GM12878 (cell line): ENCODE measurements around the gene TMC8. TPM values are rescaled to one million over a fixed set of nuclear protein-coding genes. Genes with fewer than 3 reads are reported as not detected.
A peak's percentile ranks its signal among the peaks of the same experiment; 100 is the strongest.

Source experiments
- ATAC-seq: fragments of 200-7000 bp; cut with Tn5 transposase; 3 replicates; pipeline ENCODE4 v1.9.1; 2020; ENCODE audit warnings: mild to moderate bottlenecking, moderate library complexity
- BruUV-seq: library from RNA; stranded (reverse); fragments of 400-500 nt; replicated peaks from 2 replicates; lab custom pipeline; 2021; lab: Mats Ljungman, UMichigan
- CTCF ChIA-PET: fragments of 300-600 bp; sonication (Branson Sonifier 250); formaldehyde crosslinking; extraction: SDS; loops from one replicate; lab custom pipeline; 2021; ENCODE audit warnings: inconsistent platforms; lab: Yijun Ruan, JAX
- POLR2A ChIA-PET: fragments of 350-600 bp; formaldehyde crosslinking; extraction: SDS; loops from one replicate; lab custom pipeline; 2021; ENCODE audit warnings: inconsistent platforms; lab: Charles Lee
- RAD21 ChIA-PET: fragments of 300-600 bp; sonication (Branson Sonifier 250); formaldehyde crosslinking; loops from one replicate; lab custom pipeline; 2023; ENCODE audit warnings: antibody characterized with exemption; ENCODE audit not compliant: unreplicated experiment; lab: Charles Lee
- SMC1A ChIA-PET: fragments of 300-600 bp; sonication (Branson Sonifier 250); formaldehyde crosslinking; loops from one replicate; lab custom pipeline; 2023; ENCODE audit not compliant: unreplicated experiment, uncharacterized antibody; lab: Charles Lee
- DNase-seq: peaks from one replicate; pipeline ENCODE4 v3.0.0-alpha.2; 2011; ENCODE audit warnings: low read depth, low spot score
- FAIRE-seq: peaks from 3 replicates; lab custom pipeline; 2011; peaks lifted over from hg19 to GRCh38; lab: Jason Lieb, UNC
- H2AFZ ChIP-seq: 2 replicates; pipeline ENCODE4 v1.6.0; 2011; ENCODE audit warnings: low read depth, low read length, control low read depth; ENCODE audit not compliant: control insufficient read depth
- H3K27ac ChIP-seq: 2 replicates; pipeline ENCODE4 v1.5.1; 2011; ENCODE audit warnings: control low read depth; ENCODE audit not compliant: control insufficient read depth, insufficient read depth
- H3K27me3 ChIP-seq, 2 experiments: replicated peaks in 1 of 2; 2 replicates each; pipeline versions ENCODE4 v1.6.0 to v1.6.1; 2011; ENCODE audit warnings: low read length in 1 of 2; ENCODE audit not compliant: control insufficient read depth in 2 of 2, insufficient read depth in 2 of 2
- H3K36me3 ChIP-seq, 2 experiments: 2 replicates each; pipeline ENCODE4 v1.5.1; 2011; ENCODE audit warnings: low read length in 1 of 2; ENCODE audit not compliant: control insufficient read depth in 2 of 2, insufficient read depth in 2 of 2
- H3K4me1 ChIP-seq: 2 replicates; pipeline ENCODE4 v1.6.1; 2011; ENCODE audit warnings: mild to moderate bottlenecking, low read length, moderate library complexity, mixed read lengths; ENCODE audit not compliant: control insufficient read depth, insufficient read depth
- H3K4me2 ChIP-seq: 2 replicates; pipeline ENCODE4 v1.6.0; 2011; ENCODE audit warnings: control low read depth; ENCODE audit not compliant: control insufficient read depth, insufficient read depth
- H3K4me3 ChIP-seq: fragments of 200-600 bp; sonication (generic); 2 replicates; pipeline ENCODE4 v1.5.1; 2016
- H3K79me2 ChIP-seq: 2 replicates; pipeline ENCODE4 v1.6.0; 2011; ENCODE audit warnings: low read length; ENCODE audit not compliant: control insufficient read depth, insufficient read depth
- H3K9ac ChIP-seq: 2 replicates; pipeline ENCODE4 v1.8.0; 2011; ENCODE audit warnings: low read length, control low read depth, mixed read lengths; ENCODE audit not compliant: control insufficient read depth, insufficient read depth
- H3K9me3 ChIP-seq: replicated peaks from 3 replicates; pipeline ENCODE4 v1.5.1; 2011; ENCODE audit warnings: mild to moderate bottlenecking, low read length; ENCODE audit not compliant: control insufficient read depth, insufficient read depth
- H4K20me1 ChIP-seq: 2 replicates; pipeline ENCODE4 v1.6.0; 2011; ENCODE audit not compliant: control insufficient read depth, insufficient read depth
- ASH2L ChIP-seq: fragments of 300-600, 200-600 bp; sonication (generic); IDR thresholded peaks from 2 replicates; pipeline ENCODE4 v1.6.1; 2017; ENCODE audit warnings: low read depth, mild to moderate bottlenecking, borderline replicate concordance
- GATAD2B ChIP-seq: fragments of 450-650 bp; conservative IDR thresholded peaks from 2 replicates; pipeline ENCODE4 v1.6.1; 2017; ENCODE audit warnings: low read depth, mild to moderate bottlenecking, moderate library complexity
- LARP7 ChIP-seq: fragments of 450-650 bp; IDR thresholded peaks from 2 replicates; pipeline ENCODE4 v1.6.1; 2017; ENCODE audit warnings: mild to moderate bottlenecking
- MYC ChIP-seq: IDR thresholded peaks from 2 replicates; pipeline ENCODE4 v1.6.1; 2011; ENCODE audit warnings: mild to moderate bottlenecking, low read length, moderate library complexity, inconsistent platforms; ENCODE audit not compliant: insufficient read depth, insufficient replicate concordance, insufficient read length, severe bottlenecking
- NR2F1 ChIP-seq: fragments of 450-650 bp; conservative IDR thresholded peaks from 2 replicates; pipeline ENCODE4 v1.6.1; 2017; ENCODE audit warnings: mild to moderate bottlenecking
- POLR2AphosphoS2 ChIP-seq: IDR thresholded peaks from 2 replicates; pipeline ENCODE4 v1.6.1; 2011; ENCODE audit warnings: low read depth, mild to moderate bottlenecking, low read length, improper control_type of control experiment, moderate library complexity
- RAD21 ChIP-seq: IDR thresholded peaks from 2 replicates; pipeline ENCODE4 v1.6.1; 2011; ENCODE audit warnings: mild to moderate bottlenecking, low read depth, low read length, moderate library complexity; ENCODE audit not compliant: insufficient read depth
- SIN3A ChIP-seq: IDR thresholded peaks from 2 replicates; pipeline ENCODE4 v1.6.1; 2012; ENCODE audit warnings: low read depth, low read length, improper control_type of control experiment
- SMAD1 ChIP-seq: fragments of 450-650 bp; IDR thresholded peaks from 2 replicates; pipeline ENCODE4 v1.6.1; 2018; ENCODE audit warnings: mild to moderate bottlenecking, low read depth; ENCODE audit not compliant: partially characterized antibody
- SREBF1 ChIP-seq: IDR thresholded peaks from 2 replicates; pipeline ENCODE4 v1.6.1; 2012; ENCODE audit warnings: mild to moderate bottlenecking, low read length
- SRF ChIP-seq, 2 experiments: IDR thresholded peaks; 2 replicates each; pipeline ENCODE4 v1.6.1; 2011; ENCODE audit warnings: low read depth in 2 of 2, low read length in 2 of 2, mild to moderate bottlenecking in 1 of 2, moderate library complexity in 1 of 2
- WGBS: methylation state at CpG from one replicate; pipeline ENCODE4 v1.1.6; 2016; ENCODE audit warnings: low lambda C conversion rate; ENCODE audit not compliant: insufficient replicate concordance, insufficient coverage; ENCODE audit errors: missing lambda C conversion rate; 5-methylcytosine and 5-hydroxymethylcytosine counted together
- in situ Hi-C: fragments of 300-500 bp; cut with MboI; formaldehyde crosslinking; loops from 9 replicates; pipeline ENCODE4 v1.14.3; 2018; ENCODE audit warnings: mixed read lengths
- intact Hi-C: fragments of 100-400 bp; cut with micrococcal nuclease; formaldehyde crosslinking; loops from one replicate; pipeline ENCODE4 v1.14.2; 2022; ENCODE audit not compliant: unreplicated experiment
- polyA plus RNA-seq, 11 experiments: library from polyadenylated mRNA; depleted of rRNA in 4 of 11; unstranded in 6 of 11; stranded (reverse) in 5 of 11; fragments of >200 nt; fragmentation: Nextera tagmentation in 4 of 11; fragmentation: Illumina TruSeq in 1 of 11; extraction: Ambion mirVana in 4 of 11; extraction: Trizol in 1 of 11; gene quantifications; 1 replicate in 1 of 11; 2 replicates in 10 of 11; pipeline versions ENCODE4 v1.2.1 to v1.2.3, GENCODE V29; 2011 to 2016; ENCODE audit warnings: inconsistent platforms in 2 of 11, missing spikeins in 2 of 11, low read depth in 1 of 11
- total RNA-seq, 4 experiments: library from RNA; depleted of rRNA in 3 of 4; stranded (reverse); fragments of >200 nt in 3 of 4; fragmentation: Illumina TruSeq in 1 of 4; extraction: Trizol in 1 of 4; gene quantifications; 2 replicates each; pipeline versions ENCODE4 v1.2.1 to v1.2.3, GENCODE V29; 2013 to 2021
- TF ChIP-seq, protein P1 (sequence below): fragments of 450-650 bp; conservative IDR thresholded peaks from 2 replicates; pipeline ENCODE4 v1.6.1; 2017; ENCODE audit warnings: mild to moderate bottlenecking, moderate library complexity
- TF ChIP-seq, protein P2 (sequence below): fragments of 450-650 bp; IDR thresholded peaks from 2 replicates; pipeline ENCODE4 v1.6.1; 2017; ENCODE audit warnings: borderline replicate concordance

Gene TMC8
- total and polyA plus RNA-seq, 10 of the 15 experiments (the other 5 are each of a cell fraction or from before 2014, with no cell fraction given): 2.7 to 128 (median 40.0) TPM

DNA sequence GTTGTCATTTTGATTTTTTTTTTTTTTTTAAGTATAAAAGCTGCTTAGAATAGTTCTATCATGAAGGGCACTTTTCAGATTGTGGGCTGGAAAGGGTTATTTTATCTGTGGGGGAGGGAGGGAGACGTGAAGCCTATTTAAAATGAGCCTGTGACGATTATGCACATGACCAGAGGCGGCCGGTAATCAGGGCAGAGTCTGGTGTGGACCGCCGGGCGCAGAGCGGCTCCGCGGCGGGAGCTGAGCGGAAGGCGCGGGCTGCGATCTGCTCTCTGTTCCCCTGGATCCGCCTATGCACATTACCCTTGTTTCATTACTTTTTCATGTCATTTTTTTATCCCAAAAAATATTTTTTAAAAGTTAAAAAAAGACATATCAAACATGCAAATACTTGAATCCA, 25.5 kb upstream of the TMC8 start:
- DNase-seq: no peak

DNA sequence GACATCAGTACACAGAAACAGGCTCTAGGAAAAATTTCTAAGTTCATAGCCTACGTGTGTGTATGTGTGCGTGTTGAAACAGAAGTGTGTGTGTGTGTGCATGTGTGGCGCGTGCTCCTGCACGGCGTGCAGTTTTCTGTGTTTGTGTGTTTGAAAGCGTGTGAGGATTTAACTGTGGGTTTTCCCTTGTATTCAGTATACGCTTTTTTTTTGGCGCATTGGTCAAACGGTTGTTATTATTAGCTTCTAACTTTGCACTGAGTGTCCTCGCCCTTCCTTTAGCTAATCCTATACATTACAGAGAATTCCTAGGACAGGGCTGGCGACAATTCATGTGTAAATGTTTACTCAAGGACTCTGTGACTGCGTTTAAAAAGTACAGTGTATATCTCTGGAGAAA, 25.0 kb upstream of the TMC8 start:
- SMC1A ChIA-PET: no interaction called here
- RAD21 ChIA-PET: no interaction called here
- TSS peak; percentile 56 for BruUV-seq
- intact Hi-C loops: no loop called here
- H2AFZ ChIP-seq: no peak overlapping the region
- no peak for ATAC-seq
- TF ChIP-seq SMAD1 (no peak), SRF (IDR thresholded peaks at IDR 0.05; ENCODE audit: low read depth in 2 of 2, low read length in 2 of 2) (no peak), ASH2L (no peak), MYC (no peak), NR2F1 (no peak), SREBF1 (no peak), SIN3A (no peak), LARP7 (no peak), POLR2AphosphoS2 (no peak)
- TF ChIP-seq, protein P1, sequence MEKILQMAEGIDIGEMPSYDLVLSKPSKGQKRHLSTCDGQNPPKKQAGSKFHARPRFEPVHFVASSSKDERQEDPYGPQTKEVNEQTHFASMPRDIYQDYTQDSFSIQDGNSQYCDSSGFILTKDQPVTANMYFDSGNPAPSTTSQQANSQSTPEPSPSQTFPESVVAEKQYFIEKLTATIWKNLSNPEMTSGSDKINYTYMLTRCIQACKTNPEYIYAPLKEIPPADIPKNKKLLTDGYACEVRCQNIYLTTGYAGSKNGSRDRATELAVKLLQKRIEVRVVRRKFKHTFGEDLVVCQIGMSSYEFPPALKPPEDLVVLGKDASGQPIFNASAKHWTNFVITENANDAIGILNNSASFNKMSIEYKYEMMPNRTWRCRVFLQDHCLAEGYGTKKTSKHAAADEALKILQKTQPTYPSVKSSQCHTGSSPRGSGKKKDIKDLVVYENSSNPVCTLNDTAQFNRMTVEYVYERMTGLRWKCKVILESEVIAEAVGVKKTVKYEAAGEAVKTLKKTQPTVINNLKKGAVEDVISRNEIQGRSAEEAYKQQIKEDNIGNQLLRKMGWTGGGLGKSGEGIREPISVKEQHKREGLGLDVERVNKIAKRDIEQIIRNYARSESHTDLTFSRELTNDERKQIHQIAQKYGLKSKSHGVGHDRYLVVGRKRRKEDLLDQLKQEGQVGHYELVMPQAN: no peak
- TF ChIP-seq, protein P2, sequence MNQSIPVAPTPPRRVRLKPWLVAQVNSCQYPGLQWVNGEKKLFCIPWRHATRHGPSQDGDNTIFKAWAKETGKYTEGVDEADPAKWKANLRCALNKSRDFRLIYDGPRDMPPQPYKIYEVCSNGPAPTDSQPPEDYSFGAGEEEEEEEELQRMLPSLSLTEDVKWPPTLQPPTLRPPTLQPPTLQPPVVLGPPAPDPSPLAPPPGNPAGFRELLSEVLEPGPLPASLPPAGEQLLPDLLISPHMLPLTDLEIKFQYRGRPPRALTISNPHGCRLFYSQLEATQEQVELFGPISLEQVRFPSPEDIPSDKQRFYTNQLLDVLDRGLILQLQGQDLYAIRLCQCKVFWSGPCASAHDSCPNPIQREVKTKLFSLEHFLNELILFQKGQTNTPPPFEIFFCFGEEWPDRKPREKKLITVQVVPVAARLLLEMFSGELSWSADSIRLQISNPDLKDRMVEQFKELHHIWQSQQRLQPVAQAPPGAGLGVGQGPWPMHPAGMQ: no peak
- TF ChIP-seq, all 136 proteins: peak for 0
- peaks cover 8 to 9% of the 10 kb centered on the region in 2 experiments for H3K36me3 ChIP-seq
- H3K27ac ChIP-seq: no peak overlapping the region
- H3K27me3 ChIP-seq: no peaks in the 10 kb centered on the region
- WGBS: 80% methylated on average over 13 of the region's 13 CpGs
- no peak overlapping the region for H3K4me3 ChIP-seq
- FAIRE-seq (no peak), DNase-seq (no peak)
- in situ Hi-C loops: no loop called here
- no peaks in the 10 kb centered on the region; the same call in 2 of the 3 replicates for H3K9me3 ChIP-seq
- no peaks in the 10 kb centered on the region for H3K4me1 ChIP-seq
- H4K20me1 ChIP-seq: no peaks in the 10 kb centered on the region
- ChIA-PET POLR2A (interaction anchor here (0.5 to 0.6 kb wide), 3 partner anchors 20 to 264 kb away, joined by 4 to 6 read pairs (median 5); no protein-coding TSS in a partner anchor), CTCF (interaction anchor here (1.0 to 3.5 kb wide), 6 partner anchors 17 to 86 kb away, joined by 3 to 15 read pairs (median 4); no protein-coding TSS in a partner anchor)
- no peak overlapping the region for H3K4me2 ChIP-seq
- no peak overlapping the region for H3K9ac ChIP-seq
- H3K79me2 ChIP-seq: no peaks in the 10 kb centered on the region

More for the DNA sequence above, 25.5 kb upstream of the TMC8 start:
- H3K4me2 ChIP-seq: no peak overlapping the region
- ChIA-PET CTCF (interaction anchor here (1.2 to 3.5 kb wide), 3 partner anchors 20 to 85 kb away, joined by 3 to 15 read pairs (median 4); no protein-coding TSS in a partner anchor), POLR2A (interaction anchor here (0.5 kb wide), 1 partner anchor 19 kb away, joined by 4 read pairs; no protein-coding TSS in a partner anchor), RAD21 (no interaction called here), SMC1A (no interaction called here)
- intact Hi-C loops: no loop called here
- no peak for FAIRE-seq
- no peak overlapping the region for H3K4me3 ChIP-seq
- TF ChIP-seq RAD21 (no peak), SRF (IDR thresholded peaks at IDR 0.05; ENCODE audit: low read depth in 2 of 2, low read length in 2 of 2) (no peak), GATAD2B (no peak)
- no peaks in the 10 kb centered on the region for H3K4me1 ChIP-seq
- no peaks in the 10 kb centered on the region for H4K20me1 ChIP-seq
- 89% methylated on average over 16 of the region's 16 CpGs for whole genome bisulfite sequencing
- ATAC-seq: no peak
- H3K9me3 ChIP-seq: no peaks in the 10 kb centered on the region; the same call in 2 of the 3 replicates
- in situ Hi-C loops: no loop called here
- H3K27ac ChIP-seq: no peak overlapping the region
- H3K36me3 ChIP-seq: peaks cover 8% of the 10 kb centered on the region in 2 experiments
- no peak overlapping the region for H3K9ac ChIP-seq
- H3K27me3 ChIP-seq: no peaks in the 10 kb centered on the region
- no peaks in the 10 kb centered on the region for H3K79me2 ChIP-seq
- no peak overlapping the region for H2AFZ ChIP-seq
- no TSS peak for BruUV-seq
